Glomerular visceral epithelial cell (primary cell): ENCODE results near the gene VPS13D.

Experiments
- DNase-seq: peaks from one replicate; pipeline ENCODE4 v3.0.0-alpha.2; 2016; ENCODE audit errors: extremely low spot score

The VPS13D gene

GRCh38 chr1:12539705-12540579 is 310.1 kb downstream of the VPS13D start:
- DNase-seq: peak; percentile 77

GRCh38 chr1:12540580-12541273 is 310.9 kb downstream of the VPS13D start:
- DNase-seq: no peak

GRCh38 chr1:12541274-12542137 is 311.7 kb downstream of the VPS13D start:
- DNase-seq: no peak

- DNase-seq: no peak
Observed at GRCh38 chr1:12542138-12542465, 312.3 kb downstream of the VPS13D start.

- DNase-seq: no peak
Observed at GRCh38 chr1:12542616-12543592, 313.1 kb downstream of the VPS13D start.

GRCh38 chr1:12543740-12544154 is 313.9 kb downstream of the VPS13D start:
- no peak for DNase-seq

GRCh38 chr1:12544357-12544756 is 314.5 kb downstream of the VPS13D start:
- no peak for DNase-seq

- DNase-seq: no peak
Observed at GRCh38 chr1:12544992-12545391, 315.2 kb downstream of the VPS13D start.

GRCh38 chr1:12546771-12547585 is 317.1 kb downstream of the VPS13D start:
- DNase-seq: no peak

GRCh38 chr1:12547586-12548225 is 317.9 kb downstream of the VPS13D start:
- no peak for DNase-seq

- no peak for DNase-seq
Observed at GRCh38 chr1:12548279-12548972, 318.6 kb downstream of the VPS13D start.

GRCh38 chr1:12548973-12549459 is 319.2 kb downstream of the VPS13D start:
- no peak for DNase-seq

GRCh38 chr1:12549460-12550349 is 319.9 kb downstream of the VPS13D start:
- peak; percentile 98 for DNase-seq

GRCh38 chr1:12551584-12551983 is 321.8 kb downstream of the VPS13D start:
- DNase-seq: no peak

GRCh38 chr1:12552111-12552888 is 322.5 kb downstream of the VPS13D start:
- no peak for DNase-seq

- DNase-seq: no peak
Observed at GRCh38 chr1:12552951-12553921, 323.4 kb downstream of the VPS13D start.
